ENCODE results near the gene KCND3. TPM values are rescaled to one million over a fixed set of nuclear protein-coding genes. Genes with fewer than 3 reads are reported as not detected.

Gene KCND3
- total and polyA plus RNA-seq, 8 donors, result 0.87 to 15.8 (median 4.5) TPM

DNA sequence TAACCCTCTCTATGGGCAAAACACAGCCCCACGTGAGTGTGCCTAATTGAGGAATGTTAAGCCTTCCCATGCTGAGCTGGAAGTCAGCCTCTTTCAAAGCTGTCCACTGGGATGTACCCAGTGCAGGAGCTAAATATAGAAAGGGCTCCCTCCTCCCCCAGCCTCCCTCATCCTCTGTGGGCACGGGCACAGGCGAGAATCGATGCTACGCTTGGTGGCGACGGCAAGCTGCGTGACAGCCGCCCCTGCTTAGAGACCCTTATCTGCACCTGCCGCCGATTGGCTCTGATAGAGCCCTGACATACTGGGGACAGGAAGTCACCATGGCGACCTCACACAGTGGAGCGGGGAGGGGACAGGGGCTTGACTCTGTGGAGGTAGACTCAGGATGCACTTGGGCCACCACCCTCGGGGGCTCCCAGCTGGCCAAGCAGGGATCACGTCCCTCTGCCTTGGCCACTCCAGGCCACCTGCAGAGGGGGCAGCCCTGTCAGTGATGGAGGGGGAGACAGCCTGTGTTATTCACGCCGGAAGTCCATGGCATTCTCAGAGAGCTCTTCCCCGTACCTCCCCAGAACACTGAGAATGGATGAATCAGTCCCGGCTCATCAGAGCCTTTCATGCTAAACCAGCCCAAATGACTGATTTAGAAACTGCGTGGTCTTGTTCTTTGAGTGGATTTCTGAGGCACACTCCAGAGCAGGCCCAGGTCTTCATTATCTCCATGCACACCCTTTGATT lies 84.8 kb downstream of the KCND3 start:
- H3K27ac ChIP-seq, result no peak overlapping the region
- intact Hi-C loops (cut with DNase I; ENCODE audit: low total_unique reads), result no loop called here
- WGBS, 5 donors, result 30 to 40% (median 35%) methylated on average over 20 of the region's 20 CpGs

DNA sequence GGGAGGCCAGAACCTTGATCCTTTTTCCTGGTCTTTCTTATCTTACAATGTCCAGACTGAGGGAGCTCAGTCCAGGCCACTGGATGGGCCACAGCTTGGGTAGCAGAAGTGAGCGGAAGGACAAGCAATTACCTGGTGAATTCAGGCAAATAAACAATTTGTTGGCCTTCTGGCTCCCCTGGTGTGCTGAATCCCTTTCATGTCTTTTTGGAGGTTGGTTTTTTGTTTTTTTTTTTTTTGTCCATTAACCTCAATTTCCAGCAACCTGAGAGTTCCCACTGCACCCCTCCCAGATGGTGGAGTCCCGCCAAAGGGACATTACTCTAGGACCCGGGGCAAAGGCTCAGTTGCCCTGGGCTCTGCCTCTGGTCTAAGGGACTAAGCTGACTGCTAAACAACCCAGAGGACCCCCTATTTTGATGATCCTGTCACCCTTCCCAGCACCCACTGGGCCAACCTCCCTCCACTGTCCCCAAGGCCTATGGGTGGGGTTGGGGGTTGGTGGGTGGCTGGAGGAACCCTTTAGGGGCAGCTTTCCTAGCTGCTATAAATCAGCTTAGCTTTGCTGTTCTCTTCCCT lies 85.5 kb downstream of the KCND3 start:
- no peak for DNase-seq
- peaks cover 0 to 5% (median 0%) of the 10 kb centered on the region in 3 donors for H3K27me3 ChIP-seq
- no peak for TF ChIP-seq EP300 (IDR thresholded peaks at IDR 0.05)
- TF ChIP-seq POLR2AphosphoS5 (IDR thresholded peaks at IDR 0.05), result no peak
- TF ChIP-seq CTCF (IDR thresholded peaks at IDR 0.05), result no peak
- TF ChIP-seq POLR2A (IDR thresholded peaks at IDR 0.05), result no peak
- WGBS, 5 donors, result 79 to 95% (median 88%) methylated on average over 3 of the region's 3 CpGs
- H3K9me3 ChIP-seq, result no peaks in the 10 kb centered on the region
- no peak overlapping the region for H3K4me3 ChIP-seq
- intact Hi-C loops (cut with DNase I; ENCODE audit: low total_unique reads), result no loop called here
- H3K4me1 ChIP-seq, result peaks cover 0 to 8% (median 4%) of the 10 kb centered on the region in 4 donors
- H3K36me3 ChIP-seq, result no peaks in the 10 kb centered on the region
- H3K27ac ChIP-seq, result no peak overlapping the region

More for the DNA sequence above, 84.8 kb downstream of the KCND3 start:
- no peak overlapping the region for H3K4me3 ChIP-seq
- peaks cover 0 to 8% (median 4%) of the 10 kb centered on the region in 4 donors for H3K4me1 ChIP-seq
- H3K9me3 ChIP-seq, result no peaks in the 10 kb centered on the region
- DNase-seq, result peak in 1 of 2 donors; percentile 30
- TF ChIP-seq EP300 (IDR thresholded peaks at IDR 0.05) (no peak), POLR2A (IDR thresholded peaks at IDR 0.05) (no peak), CTCF (IDR thresholded peaks at IDR 0.05) (no peak), POLR2AphosphoS5 (IDR thresholded peaks at IDR 0.05) (no peak)
- H3K27me3 ChIP-seq, result peaks cover 0 to 5% (median 0%) of the 10 kb centered on the region in 3 donors
- H3K36me3 ChIP-seq, result no peaks in the 10 kb centered on the region

GRCh38 chr1:111903148-111903870 lies 86.2 kb downstream of the KCND3 start:
- H3K4me1 ChIP-seq, result peaks cover 0 to 8% (median 4%) of the 10 kb centered on the region in 4 donors
- no peaks in the 10 kb centered on the region for H3K9me3 ChIP-seq
- intact Hi-C loops (cut with DNase I; ENCODE audit: low total_unique reads), result no loop called here
- 65 to 80% (median 72%) methylated on average over 4 of the region's 4 CpGs for WGBS, 5 donors
- H3K36me3 ChIP-seq, result no peaks in the 10 kb centered on the region
- H3K27ac ChIP-seq, result no peak overlapping the region
- no peak for DNase-seq
- peaks cover 0 to 5% (median 0%) of the 10 kb centered on the region in 3 donors for H3K27me3 ChIP-seq
- H3K4me3 ChIP-seq, result no peak overlapping the region
- TF ChIP-seq POLR2A (IDR thresholded peaks at IDR 0.05) (no peak), POLR2AphosphoS5 (IDR thresholded peaks at IDR 0.05) (no peak), EP300 (IDR thresholded peaks at IDR 0.05) (no peak), CTCF (IDR thresholded peaks at IDR 0.05) (no peak)

- no peak for DNase-seq
- H3K27me3 ChIP-seq, result peaks cover 0 to 8% (median 0%) of the 10 kb centered on the region in 3 donors
- H3K36me3 ChIP-seq, result no peaks in the 10 kb centered on the region
- TF ChIP-seq POLR2A (IDR thresholded peaks at IDR 0.05) (no peak), EP300 (IDR thresholded peaks at IDR 0.05) (no peak), CTCF (IDR thresholded peaks at IDR 0.05) (no peak), POLR2AphosphoS5 (IDR thresholded peaks at IDR 0.05) (no peak)
- no peaks in the 10 kb centered on the region for H3K9me3 ChIP-seq
- H3K27ac ChIP-seq, result no peak overlapping the region
- H3K4me3 ChIP-seq, result no peak overlapping the region
- intact Hi-C loops (cut with DNase I; ENCODE audit: low total_unique reads), result no loop called here
- H3K4me1 ChIP-seq, result no peaks in the 10 kb centered on the region
- 51 to 58% (median 52%) methylated on average over 16 of the region's 16 CpGs for WGBS, 5 donors
Observed at GRCh38 chr1:111895469-111895868, 94.0 kb downstream of the KCND3 start.
